Islet precursor cell (in vitro differentiated cells): ENCODE measurements around the gene ZFP90.
"Not testable (repeated sequence)": the region's sequence is repeated elsewhere in the genome, so short reads cannot be mapped to it uniquely, and the experiment has no call there.

ENCODE experiments used
- DNase-seq: peaks from one replicate; pipeline ENCODE4 v3.0.0-alpha.2; 2018

The ZFP90 gene

DNA sequence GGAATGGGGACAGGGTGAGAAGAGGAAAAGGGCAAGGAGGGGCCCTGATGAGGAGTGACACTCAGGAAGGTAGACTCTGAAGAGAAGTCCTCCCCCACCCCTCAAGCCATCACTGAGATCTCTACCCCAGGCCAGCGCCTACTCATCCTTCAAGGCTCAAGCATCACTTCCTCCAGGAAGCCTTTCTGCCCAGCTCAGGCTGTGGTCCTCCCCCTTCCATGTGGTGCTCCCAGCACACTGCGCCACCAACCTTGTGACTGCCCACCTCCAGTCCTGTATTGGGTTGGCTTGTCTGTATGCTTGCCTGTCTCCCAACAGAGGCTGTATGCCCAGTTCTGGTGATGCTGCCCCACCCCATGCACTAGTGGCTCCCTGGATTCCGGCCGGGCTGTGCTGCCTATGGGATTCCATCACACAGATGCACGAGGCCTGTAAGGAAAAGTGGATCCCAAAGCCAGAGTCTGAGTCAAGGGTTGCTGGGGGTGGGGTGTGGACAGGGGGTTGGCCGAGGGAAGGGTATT, 19.8 kb upstream of the ZFP90 start:
- DNase-seq, result no peak

DNA sequence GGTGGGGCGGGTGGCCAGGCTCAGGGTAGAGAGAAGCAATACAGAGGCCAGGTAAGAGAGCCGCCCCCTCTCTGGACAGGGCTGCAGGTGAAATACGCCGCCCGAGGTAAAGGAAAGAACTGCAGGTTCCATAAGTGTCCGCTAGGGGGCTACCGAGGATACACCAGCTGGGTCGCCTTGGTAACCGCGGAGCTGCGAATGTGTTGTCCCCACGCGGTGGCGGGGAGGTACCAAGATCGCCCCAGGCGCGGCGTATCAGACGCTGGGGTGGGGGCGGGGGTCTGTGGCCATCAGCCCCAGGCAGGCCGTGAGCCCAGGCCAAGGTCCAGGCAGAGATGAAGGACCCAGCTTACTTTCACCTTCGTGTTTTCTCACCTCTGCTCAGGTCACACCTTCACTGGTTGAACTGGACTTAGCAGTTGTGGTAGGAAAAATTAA, 18.4 kb upstream of the ZFP90 start:
- DNase-seq, result peak; percentile 94

DNA sequence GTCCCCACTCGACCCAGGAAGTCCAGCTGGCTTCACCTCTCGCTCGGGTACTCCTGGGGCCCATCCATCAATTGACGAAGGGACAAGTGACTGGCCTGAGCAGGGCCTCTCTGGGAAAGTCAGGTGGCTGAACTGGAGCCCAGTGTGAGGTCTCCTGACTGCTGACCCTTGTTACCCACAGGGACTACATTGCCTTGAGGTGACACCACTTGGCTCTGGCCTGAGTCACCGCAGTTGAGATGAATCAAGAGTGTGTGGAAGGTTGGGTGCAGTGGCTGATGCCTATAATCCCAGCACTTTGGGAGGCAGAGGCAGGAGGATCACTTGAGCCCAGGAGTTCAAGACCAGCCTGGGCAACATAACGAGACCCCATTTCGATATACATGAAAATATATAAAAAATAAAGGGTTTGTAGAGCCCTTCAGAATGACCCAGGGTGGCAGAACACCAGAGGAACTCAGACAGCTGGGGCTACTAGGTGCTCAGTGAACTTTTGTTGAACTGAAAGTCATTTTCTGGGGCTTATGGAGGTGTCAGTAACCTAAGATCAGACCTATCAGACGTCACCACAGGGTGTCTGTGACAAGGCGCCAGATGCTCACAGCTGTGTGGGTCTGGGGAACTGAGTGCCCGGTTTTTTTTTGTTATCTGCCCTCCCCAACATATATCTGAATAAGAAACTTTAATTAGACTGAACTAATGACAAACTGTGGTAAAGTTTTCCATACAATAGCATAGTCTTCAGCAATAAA, 14.8 kb upstream of the ZFP90 start:
- DNase-seq, result no peak

DNA sequence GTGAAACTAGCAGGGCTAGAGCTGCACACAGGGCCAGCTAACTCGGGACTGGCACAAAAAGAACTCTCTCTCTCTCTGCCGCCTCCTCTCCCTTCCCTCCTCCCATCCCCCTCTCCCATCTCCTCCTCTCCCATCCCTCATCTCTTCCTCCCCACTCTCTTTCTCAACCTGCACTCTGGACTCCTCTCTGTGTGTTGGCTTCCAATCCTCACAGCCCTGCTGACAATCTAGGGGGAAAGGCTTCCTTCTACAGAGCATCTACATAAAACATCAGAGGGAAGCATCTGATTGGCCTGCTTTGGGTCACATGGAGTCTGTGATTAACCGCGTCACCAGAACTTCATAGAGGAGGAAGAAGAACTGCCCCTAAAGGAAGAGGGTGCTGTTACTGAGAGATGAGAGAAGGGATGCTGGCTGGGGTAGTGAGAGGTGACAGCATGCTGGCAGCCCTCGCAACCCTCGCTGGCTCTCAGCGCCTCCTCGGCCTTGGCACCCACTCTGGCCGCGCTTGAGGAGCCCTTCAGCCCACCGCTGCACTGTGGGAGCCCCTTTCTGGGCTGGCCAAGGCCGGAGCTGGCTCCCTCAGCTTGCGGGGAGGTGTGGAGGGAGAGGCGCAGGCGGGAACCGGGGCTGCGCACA, 12.8 kb upstream of the ZFP90 start:
- no peak for DNase-seq

GRCh38 chr16:68526782-68527145, 12.3 kb upstream of the ZFP90 start:
- no peak for DNase-seq

DNA sequence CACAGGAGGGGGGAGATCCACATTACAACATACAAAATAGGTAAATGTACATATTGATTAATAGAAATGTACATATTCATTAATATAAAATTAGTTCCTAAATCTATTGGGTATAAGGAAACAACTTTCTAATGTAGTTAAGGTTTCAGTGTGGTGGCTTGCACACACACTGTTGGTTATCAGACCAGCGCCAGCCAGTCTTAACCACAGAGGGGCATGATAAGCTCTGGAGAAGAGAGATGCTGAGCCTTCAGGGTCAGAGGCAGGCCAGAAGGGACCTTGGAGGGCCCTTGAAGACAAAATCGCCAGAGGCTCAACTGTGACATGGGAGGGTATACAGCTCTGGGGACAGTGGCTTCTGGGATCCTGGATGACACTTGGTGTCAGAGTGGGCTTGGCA, 10.9 kb upstream of the ZFP90 start:
- no peak for DNase-seq

DNA sequence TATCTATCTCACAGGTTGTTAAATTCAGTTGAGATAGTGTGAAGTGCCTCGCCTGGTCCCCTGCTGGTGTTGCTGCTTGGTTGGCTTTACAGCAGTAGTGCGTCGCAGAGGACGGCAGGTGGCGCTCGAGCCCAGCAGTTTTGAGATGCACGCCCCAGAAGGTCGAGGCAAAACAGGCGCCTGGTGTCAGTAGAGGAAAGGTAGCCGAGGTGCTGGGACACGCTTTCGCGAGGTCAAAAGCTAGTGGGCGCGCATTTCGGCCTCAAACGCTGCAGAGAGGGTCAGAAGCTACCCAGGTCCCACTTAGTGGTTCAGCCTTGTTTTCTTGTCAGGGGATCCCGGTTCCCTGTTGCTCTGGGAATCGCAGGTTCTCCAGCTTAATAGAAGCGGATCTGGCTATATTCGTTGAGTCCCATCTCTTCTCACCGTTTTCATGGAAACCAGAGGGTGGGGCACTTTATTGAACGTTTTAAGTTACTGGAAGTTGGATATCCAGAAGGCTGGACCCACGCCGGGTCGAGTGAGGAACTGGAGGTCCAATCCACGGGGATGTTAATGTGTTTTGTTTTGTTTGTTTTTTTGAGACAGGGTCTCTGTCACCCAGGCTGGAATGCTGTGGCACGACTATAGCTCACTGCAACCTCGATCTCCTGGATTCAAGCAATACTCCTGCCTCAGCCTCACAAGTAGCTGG, 10.3 kb upstream of the ZFP90 start:
- peak; percentile 92 for DNase-seq

DNA sequence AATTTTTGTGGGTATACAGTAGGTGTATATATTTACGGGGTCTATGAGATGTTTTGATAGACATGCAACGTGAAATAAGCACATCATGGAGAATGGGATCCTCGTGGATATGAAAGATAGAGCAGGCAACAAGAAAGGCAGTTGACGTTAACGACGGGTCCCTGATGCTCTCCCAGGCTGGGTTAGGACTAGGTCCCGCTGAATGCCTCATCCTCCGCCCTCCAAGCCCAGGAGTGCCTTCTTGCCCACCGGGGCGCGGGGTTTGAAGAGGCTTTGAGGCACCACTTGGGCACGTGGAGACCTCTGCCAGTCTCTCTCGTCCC, 9.5 kb upstream of the ZFP90 start:
- DNase-seq, result no peak

DNA sequence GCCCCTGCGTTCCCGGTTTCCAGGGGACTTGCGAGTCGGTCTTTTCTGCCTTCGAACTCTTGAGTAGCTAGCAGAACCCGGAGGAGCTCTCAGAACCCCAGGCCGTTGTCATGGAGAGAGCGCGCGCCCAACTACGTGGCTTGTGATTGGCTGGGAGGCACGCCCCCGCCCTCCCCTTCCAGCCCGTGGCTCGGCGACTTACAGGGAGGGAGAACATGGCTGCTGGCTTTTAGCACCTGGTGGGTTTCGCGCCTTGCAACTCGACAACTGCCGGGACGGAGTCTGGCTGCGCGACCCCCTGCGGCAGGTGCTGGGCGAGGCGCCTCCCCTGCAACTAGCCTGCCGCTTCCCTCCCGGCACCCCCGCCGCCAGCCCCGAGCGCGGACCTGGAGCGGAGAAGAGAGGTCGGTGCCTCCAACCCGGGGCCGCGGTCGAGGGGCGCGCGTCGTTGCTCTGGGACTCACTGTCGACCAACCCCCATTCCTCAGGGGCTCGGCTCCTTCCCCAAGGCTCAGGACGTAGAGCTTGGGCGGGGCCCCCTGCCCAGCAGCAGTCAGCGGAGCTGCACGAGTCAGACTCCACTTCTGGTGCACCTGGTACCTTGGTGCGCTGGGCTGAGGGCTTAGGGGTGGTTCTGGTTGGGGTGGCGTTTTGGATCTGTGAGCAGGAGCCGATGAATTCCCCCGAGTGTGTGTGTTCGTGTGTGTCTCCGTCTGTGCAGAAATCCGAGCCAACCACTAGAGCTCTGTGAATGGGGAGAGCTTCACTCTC, 9.0 kb upstream of the ZFP90 start:
- DNase-seq, result peak; percentile 88

DNA sequence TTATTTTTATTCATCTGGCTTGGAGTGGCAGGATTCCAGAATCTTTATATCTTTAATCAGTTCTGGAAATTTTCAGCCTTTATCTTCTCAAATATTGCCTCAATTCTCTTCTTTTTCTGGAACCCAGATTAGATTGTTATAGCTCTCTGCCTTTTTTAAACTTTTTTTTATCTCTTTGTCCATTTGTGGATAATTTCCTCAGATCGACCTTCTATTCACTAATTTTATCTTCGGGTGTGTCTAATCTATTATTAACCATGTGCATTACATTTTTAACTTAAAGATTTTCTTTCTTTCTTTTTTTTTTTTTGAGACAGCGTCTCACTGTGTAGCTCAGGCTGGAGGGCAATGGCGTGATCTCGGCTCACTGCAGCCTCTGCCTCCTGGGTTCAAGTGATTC, 5.2 kb upstream of the ZFP90 start:
- DNase-seq, result no peak

DNA sequence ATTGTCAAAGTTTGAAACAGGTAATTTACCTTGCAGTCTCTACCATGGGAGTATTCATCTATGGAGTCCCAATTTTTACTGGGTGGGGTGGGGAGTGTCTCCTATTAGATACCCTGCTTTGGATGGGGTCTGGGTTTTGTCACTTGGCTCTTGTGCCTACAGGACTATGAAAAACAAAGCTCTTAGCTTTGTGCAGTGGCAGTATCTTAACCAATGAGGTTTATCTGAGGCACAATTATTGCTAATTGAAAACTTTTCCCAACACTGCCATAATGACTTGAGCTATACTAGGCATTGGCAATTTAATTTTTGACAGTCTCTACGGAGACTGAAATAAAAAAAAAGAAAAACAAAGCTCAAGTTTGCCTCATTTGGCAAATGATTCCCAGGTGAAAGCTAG, 3.8 kb upstream of the ZFP90 start:
- DNase-seq, result no peak

- DNase-seq, result no peak
Observed at GRCh38 chr16:68539711-68540239, 684 bp downstream of the ZFP90 start.

- DNase-seq, result no peak
Observed at GRCh38 chr16:68548947-68549346, 9.9 kb downstream of the ZFP90 start.

DNA sequence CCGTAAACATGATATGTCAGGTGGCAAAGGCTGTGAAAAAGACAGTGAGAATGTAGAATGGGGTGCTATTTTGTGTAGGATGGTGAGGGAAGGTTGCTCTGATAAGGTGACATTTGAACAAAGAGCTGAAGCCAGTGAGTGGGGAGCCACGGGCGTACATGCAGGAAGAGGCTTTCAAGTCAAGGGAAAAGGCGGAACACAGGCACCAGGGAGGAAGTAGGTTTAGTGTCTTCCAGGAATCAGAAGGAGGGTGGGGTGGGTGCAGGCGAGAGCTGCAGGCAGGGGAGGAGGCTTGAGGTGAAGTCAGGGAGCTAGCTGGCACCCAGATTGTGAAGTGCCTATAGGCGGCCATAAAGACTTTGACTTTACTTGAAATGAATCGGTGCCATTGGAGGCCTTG, 14.1 kb downstream of the ZFP90 start:
- DNase-seq, result no peak

GRCh38 chr16:68560341-68560740, 21.2 kb downstream of the ZFP90 start:
- DNase-seq, result not testable (repeated sequence)

GRCh38 chr16:68563631-68564381, 24.7 kb downstream of the ZFP90 start:
- DNase-seq, result no peak

DNA sequence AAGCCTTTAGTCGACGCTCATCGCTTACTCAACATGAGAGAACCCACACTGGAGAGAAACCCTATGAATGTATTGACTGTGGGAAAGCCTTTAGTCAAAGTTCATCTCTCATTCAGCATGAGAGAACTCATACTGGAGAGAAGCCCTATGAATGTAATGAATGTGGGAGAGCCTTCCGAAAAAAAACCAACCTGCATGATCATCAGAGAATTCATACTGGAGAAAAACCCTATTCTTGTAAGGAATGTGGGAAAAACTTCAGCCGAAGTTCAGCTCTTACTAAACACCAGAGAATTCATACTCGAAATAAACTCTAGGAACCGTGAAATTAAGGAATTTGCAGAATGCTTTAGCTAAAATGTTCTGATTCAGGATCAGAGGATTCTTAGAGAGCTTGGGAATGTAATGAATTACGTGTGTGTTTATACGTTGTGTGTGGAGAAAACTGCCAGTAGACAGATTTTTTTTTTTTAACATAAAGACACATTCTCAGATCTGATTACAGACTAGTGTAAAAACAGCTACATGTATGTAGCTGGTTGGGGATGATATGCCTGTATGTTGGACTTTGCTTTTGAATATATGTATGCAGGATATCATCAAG, 25.4 kb downstream of the ZFP90 start:
- no peak for DNase-seq

DNA sequence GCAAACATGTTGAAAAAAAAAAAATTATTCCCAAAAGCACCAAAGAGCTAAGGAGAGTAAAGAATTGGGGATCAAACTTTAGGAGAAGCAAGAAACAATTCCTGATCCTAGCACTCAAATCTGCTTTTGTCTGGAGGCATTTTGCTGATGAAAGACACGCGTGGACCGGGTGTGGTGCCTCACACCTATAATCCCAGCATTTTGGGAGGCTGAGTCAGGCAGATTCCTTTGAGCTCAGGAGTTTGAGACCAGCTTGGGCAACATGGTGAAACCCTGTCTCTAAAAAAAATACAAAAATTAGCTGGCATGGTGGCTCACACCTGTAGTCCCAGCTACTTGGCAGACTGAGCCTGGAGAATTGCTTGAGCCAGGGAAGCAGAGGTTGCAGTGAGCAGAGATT, 35.4 kb downstream of the ZFP90 start:
- DNase-seq, result no peak

DNA sequence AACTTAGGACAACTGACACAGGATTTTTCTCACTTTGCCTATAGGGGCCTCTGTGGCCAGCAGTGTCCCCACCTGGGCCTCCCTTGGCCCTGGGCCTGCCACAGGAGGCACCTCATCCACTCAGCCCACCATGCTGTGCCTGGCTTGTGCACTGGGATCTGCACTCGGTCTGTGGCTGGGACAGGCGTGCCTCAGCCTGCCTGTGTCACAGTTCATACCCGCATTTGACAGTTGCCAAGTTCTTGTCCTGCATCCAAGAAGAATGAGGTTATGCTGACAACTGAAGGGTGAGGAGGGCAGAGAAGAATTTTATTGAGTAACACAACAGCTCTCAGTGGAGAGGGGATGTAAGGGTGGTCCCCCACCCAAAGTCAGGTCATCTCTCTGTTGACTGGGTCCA, 36.0 kb downstream of the ZFP90 start:
- peak; percentile 9 for DNase-seq

DNA sequence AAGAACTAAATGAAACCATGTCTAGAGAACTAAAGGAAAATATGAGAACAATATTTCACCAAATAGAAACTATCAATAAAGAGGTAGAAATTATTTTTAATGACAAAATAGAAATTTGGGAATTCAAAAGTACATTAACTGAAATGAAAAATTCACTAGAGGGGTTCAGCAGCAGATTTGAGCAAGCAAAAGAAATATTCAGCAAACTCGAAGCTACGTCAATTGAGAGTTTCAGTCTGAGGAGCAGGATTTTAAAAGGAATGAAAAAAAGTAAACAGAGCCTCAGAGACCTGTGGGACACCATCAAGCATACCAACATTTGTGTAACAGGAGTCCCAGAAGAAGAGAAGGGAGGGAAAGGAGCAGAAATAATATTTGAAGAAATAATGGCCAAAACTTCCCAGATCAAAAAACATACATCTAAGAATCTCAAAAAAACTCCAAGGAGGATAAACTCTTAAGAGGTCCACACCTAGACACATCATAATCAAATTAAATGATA, 38.3 kb downstream of the ZFP90 start:
- no peak for DNase-seq

- peak; percentile 91 for DNase-seq
Observed at GRCh38 chr16:68590201-68590994, 51.3 kb downstream of the ZFP90 start.
